AG08396 (cell line): Measurements from ENCODE around the gene ASRGL1.

Source experiments
- DNase-seq: peaks from one replicate; pipeline ENCODE4 v3.0.0; 2012; ENCODE audit warnings: low spot score, mixed read lengths

The ASRGL1 gene

GRCh38 chr11:62393061-62393611 is 55.9 kb downstream of the ASRGL1 start:
- no peak for DNase-seq

GRCh38 chr11:62393735-62394134 is 56.5 kb downstream of the ASRGL1 start:
- no peak for DNase-seq

GRCh38 chr11:62394825-62395538 is 57.7 kb downstream of the ASRGL1 start:
- peak; percentile 76 for DNase-seq

GRCh38 chr11:62395885-62396551 is 58.8 kb downstream of the ASRGL1 start:
- no peak for DNase-seq

- DNase-seq = no peak
These were observed 61.1 kb downstream of the ASRGL1 start for GRCh38 chr11:62398011-62398994.

- DNase-seq = no peak
These were observed 62.1 kb downstream of the ASRGL1 start for GRCh38 chr11:62399172-62399877.

GRCh38 chr11:62399878-62400266 is 62.6 kb downstream of the ASRGL1 start:
- DNase-seq = no peak

- DNase-seq = no peak
These were observed 63.0 kb downstream of the ASRGL1 start for GRCh38 chr11:62400281-62400680.

GRCh38 chr11:62400760-62401159 is 63.5 kb downstream of the ASRGL1 start:
- DNase-seq = peak; percentile 91

GRCh38 chr11:62401356-62401755 is 64.1 kb downstream of the ASRGL1 start:
- no peak for DNase-seq

GRCh38 chr11:62401811-62402210 is 64.6 kb downstream of the ASRGL1 start:
- DNase-seq = no peak

- DNase-seq = no peak
These were observed 65.1 kb downstream of the ASRGL1 start for GRCh38 chr11:62402226-62402959.

GRCh38 chr11:62402960-62403730 is 65.9 kb downstream of the ASRGL1 start:
- no peak for DNase-seq

- DNase-seq = no peak
These were observed 67.2 kb downstream of the ASRGL1 start for GRCh38 chr11:62404435-62404834.

- DNase-seq = no peak
These were observed 67.7 kb downstream of the ASRGL1 start for GRCh38 chr11:62404901-62405300.

GRCh38 chr11:62406034-62406433 is 68.8 kb downstream of the ASRGL1 start:
- no peak for DNase-seq

- no peak for DNase-seq
These were observed 72.6 kb downstream of the ASRGL1 start for GRCh38 chr11:62409831-62410230.

- no peak for DNase-seq
These were observed 73.7 kb downstream of the ASRGL1 start for GRCh38 chr11:62410972-62411371.

- DNase-seq = no peak
These were observed 74.3 kb downstream of the ASRGL1 start for GRCh38 chr11:62411524-62411923.

- no peak for DNase-seq
These were observed 75.9 kb downstream of the ASRGL1 start for GRCh38 chr11:62413060-62413696.
